GM21423 (cell line): Measurements from ENCODE around the gene FLRT2.

Experiments
- ATAC-seq: cut with Tn5 transposase; IDR thresholded peaks from one replicate; pipeline ENCODE4 v1.9.1; 2021; ENCODE audit warnings: mild to moderate bottlenecking, moderate library complexity; ENCODE audit not compliant: unreplicated experiment

Gene FLRT2

DNA sequence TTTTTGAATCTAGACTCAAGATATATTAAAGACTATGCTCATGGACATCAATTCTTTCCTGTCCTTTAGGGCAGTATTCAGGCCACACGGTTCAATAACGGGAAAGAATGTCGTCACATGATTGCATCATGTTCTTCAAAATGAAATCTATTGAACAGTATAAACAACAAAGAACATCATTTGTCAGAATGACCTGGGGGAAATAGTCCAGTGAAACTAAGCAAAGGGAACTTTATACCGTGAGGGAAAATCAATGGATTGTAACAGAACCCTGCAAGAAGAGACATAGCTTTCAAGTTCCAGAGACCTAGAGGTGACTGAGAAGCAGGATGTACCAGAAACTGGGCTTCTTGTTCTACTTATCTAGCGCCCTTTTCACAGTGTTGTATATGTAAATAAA, 32.7 kb downstream of the FLRT2 start:
- no peak for ATAC-seq

DNA sequence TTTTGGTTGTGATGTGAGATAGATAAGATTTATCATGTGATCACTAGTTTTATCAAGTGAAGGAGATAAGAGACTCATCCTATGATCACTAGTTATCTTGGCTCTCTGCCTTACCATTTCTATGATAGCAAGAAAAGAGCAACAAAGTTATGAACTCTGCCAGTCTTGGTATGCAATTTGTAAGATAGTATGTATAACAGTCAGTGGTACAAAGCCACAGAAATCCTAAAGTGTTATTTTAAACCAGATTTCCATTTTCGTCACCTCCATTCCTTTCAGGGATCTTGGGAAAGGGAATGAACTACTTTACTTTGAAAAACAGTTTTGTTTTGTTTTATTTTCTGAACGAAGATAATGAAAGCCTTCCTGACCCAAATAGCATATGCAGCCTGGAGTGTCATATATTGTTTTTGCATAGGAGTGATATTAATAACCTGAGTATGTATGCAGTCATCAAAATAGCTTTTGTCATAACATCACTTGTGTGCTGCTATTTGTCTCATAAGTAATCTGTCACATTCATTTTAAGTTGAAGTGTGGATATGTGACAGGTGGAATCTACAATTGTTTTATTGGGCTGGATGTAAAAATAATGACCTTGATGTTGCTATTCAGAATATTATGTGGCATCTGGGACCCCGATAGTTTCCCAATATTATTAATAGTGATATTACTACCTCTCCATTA, 35.0 kb downstream of the FLRT2 start:
- ATAC-seq: no peak

DNA sequence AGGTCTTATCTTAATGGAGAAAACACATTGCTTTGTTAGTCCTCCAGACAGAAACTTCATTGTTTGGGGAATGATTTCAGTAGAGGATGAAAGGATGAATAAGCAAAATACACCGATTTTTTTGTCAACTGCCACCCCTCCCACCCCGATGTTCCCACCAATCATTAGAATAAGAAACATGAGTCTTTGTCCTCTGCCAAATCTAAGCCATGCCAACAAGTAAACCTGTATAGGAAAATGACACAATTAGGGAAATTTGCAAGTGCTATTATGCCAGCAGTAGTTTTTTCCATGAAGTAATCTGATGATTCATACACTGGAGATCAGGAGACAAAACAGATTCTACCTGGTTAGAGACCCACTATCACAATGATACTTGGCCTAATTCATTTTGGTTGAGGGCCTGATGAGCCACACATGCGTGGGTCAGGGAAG, 35.9 kb downstream of the FLRT2 start:
- no peak for ATAC-seq

DNA sequence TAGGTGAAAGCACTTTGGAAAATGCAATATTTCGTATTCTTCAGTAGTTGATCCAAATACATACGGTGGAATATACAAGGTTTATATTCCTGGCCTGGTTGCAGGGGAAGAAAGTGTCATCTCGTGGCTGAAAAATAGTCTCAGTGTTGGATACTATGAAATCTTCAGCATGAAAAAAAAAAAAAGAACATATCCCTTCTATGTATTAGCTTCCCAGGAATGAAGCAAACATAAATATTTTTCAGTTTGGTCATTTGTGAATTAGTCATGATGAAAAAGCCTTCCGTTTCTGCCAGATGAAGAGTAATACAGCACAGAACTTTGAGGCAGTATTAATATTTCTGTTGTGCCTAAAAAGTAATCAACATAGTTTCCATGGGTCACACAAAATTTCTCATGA, 36.7 kb downstream of the FLRT2 start:
- no peak for ATAC-seq

DNA sequence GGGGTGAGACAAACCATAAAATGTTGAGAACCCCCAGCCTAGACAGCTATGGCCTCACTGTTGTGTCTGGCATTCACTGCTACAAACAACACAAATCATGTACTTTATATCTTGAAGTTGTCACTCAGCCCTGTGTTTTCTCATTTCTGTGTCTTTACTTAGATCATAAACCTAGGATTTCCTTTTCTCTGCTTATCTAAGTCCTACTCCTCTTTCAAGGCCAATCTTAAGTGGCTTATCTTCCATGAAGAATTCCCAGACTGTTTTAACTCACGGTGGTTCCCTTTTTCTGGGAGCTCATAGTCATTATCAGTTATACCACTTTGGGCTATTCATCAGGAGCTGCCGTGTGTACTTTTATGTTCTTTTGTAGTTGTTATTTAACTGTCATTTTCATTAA, 42.1 kb downstream of the FLRT2 start:
- no peak for ATAC-seq

DNA sequence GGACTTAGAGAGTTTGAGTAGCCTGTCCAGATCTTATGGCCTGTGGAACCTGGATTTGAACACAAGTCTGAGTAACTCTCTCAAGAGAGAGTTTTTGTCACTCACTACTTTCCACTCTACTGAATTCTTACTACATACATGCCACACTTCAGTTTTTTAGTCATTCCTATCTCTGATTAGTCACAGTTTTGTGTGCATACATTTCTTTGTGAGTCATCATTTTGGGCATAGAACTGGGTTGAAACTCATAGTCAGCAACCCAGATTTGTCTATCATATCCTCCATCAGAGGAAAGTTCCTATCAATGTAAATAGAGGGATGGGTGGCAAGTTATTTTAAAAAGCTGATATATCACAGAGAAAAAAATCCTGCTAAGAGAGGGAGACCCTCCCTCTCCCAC, 42.9 kb downstream of the FLRT2 start:
- no peak for ATAC-seq

DNA sequence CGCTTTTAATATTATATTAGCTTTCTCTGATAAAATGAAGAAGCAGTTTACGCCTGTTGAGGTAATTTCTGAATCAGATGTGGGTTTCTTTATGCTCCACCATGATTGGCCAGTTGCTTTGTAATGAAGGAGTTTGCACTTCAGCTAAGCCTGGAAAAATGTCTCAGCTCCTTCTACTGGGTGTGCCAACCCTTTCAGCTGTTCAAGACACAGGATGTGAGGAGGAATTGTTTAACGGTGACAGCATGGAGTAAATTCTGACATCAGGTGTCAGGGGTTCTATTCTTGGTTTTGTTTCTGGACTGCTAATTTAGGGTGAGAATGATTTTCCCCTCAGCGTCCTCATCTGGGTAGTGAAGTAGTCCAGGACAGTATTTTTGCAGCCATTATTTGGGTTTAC, 43.5 kb downstream of the FLRT2 start:
- no peak for ATAC-seq

DNA sequence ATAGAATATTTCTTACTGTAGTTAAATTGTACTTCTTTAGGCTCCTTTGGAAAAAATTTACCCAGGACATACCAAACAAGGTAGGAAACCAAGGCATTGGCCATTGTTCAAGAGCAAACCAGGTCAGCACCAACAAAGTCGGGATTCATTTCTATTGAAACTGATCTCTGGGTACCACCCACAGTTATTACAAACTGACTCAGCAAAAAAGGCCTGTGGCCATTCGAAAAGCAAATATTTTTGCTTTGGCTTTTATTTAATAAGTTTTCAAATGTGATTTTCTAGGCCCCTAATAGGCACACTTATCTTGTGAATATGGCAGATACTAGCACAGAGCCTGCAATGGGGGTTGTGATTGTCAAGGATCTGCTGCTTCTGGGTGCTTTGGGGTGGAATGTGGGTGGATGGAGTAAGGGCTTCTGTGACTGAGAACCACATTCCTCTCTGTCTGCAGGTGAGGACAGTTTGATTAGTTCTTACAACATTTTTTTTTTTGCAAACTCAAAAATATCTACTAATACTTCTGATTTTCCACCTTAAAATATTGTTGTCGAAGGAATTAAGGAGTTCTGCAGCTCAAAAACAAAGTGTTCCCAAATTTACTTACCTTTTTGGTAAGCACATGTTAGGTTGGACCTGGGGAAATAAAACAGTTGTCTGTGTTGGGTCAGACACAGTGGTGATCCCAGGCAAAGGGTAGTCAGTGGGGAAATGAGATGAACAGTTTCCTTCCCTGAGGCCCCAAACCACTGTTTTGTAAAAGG, 45.1 kb downstream of the FLRT2 start:
- no peak for ATAC-seq

DNA sequence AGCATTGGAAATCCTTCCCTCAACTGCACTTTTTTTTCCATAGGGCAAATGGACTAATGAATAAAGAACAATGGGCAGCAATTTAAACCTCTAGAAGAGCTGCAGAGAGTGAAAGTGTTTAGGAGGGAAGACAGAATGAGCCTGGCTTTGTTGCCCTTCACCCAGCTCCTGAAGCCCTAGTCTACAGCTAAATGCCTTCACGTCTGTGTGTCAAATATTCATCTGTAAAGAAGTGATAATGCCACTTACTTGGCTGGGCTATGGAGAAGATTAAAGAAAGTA, 45.6 kb downstream of the FLRT2 start:
- ATAC-seq: no peak

DNA sequence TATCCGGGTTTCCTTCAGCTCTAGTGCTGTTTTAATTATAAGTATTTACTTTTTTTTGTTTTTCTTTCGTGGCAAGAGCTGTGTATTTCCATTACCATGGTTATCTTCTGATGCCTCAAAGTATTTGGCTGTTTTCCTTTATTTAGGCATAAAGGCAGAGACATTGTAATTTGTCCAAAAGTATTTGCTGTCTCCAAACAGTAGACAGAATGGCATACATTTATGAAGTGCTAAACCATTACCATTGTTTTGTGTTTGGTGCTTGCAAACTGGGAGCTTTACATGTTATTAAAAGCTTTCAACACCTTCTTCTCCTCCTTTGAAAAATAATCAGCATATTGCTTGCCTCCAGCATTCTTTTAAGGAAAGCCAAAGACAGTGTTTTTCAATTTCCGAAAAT, 46.3 kb downstream of the FLRT2 start:
- no peak for ATAC-seq

DNA sequence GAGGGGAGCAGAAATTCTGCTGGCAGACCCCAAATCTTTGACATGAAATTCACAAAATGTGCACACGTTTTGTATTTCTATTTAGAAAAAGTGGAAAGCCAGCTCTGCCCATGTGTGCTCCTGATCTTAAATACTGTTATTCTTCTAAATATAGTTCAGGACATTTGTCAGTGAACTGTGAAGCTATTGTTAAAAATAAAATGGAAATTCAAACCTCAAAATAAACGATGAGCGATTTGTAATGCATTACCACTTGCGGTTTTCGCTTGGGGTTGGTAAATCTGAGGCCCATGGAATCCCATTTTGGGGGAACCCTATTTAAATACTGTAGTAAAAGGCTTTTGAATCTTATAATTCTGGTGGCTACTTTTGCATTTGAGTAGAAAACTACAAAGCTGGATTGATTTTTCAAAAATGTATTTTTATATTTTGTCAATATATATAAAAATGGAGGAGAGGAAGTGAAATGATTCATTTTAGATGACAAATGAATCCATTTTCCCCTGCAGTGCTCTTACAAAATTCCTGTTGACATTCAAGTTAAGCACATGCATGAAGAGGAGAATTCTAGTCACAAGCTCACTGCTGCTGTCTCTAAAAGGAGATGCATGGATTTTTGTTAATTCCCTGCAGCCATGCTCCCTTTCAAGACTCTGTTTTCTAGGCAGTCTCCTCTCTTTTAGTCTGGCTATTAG, 47.1 kb downstream of the FLRT2 start:
- no peak for ATAC-seq

DNA sequence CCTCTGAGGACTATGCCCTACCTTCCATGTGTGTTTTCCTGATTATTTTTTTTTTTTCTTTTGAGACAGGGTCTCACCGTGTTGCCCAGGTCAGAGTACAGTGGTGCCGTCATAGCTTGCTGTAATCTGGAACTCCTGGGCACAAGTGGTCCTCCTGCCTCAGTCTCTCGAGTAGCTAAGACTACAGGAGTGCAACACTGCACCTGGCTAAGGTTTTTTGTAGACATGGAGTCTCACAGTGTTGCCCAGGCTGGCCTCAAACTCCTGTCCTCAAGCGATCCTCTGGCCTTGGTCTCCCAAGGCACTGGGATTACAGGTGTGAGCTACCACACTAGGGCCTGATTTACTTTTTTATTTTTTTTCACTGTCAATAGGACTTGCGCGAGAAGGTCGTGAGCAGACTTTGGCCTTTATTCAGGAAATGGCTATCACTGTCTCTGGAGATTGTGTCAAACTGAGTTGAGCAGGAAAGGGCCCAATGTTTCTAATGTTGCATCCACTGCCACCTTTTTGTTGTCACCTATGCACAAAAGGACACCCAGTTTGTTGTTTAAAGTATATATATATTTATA, 47.7 kb downstream of the FLRT2 start:
- no peak for ATAC-seq

DNA sequence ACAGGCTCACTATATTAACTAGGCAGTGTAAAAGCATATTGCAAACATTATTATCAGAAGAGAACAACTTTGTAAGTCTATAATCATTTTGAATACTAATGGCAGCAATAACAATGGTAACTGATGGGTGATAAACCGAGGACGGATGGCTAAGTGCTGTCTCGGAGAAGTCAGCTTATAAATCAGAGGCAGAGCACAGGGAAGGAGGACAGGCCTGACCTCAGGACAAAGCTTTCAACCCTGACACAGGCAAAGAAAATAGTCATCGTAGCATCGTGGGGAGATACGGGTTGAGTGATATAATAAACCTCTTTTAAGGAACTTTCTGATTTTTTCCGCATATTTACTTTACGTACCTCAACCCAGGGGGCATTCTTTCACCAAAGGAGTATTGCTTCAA, 48.4 kb downstream of the FLRT2 start:
- no peak for ATAC-seq

DNA sequence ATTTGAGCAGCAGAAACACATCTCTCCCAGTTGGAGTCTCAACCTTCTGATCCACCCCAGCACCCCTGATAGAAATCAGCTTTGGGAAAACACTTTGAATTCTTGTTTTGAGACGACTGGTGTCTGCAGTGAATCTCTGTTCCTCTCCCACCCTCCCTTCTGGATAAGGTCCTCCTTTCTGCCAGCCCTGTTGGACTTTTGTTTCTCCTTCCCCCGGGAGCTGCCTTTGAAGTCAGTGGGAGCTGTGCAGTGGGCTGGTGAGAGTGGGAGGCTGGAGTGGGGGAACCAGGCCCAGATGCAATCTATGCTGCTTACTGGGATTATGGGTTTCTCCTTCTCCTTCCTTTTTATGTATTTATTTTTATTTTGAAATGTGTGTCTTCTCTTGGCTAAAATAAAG, 49.0 kb downstream of the FLRT2 start:
- ATAC-seq: no peak

DNA sequence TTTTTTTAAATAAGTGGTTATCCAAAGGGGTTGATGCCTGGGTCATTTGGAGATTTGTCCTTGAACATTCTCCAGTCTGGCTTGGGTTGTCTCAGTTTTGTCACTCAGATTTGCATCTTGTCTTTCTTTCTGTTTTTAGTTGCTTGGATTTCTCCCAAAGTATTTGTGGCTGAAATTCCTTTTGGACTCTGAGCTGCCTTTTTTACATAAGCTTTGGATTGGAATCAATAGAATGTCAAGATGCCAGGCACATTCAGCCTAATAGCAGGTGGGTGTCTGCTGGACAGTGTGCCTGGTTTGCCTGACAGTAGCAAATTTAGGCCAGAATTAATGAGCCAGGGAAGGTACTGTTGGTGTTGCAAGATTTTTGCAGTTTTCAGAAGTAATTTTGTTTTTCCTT, 50.0 kb downstream of the FLRT2 start:
- no peak for ATAC-seq

DNA sequence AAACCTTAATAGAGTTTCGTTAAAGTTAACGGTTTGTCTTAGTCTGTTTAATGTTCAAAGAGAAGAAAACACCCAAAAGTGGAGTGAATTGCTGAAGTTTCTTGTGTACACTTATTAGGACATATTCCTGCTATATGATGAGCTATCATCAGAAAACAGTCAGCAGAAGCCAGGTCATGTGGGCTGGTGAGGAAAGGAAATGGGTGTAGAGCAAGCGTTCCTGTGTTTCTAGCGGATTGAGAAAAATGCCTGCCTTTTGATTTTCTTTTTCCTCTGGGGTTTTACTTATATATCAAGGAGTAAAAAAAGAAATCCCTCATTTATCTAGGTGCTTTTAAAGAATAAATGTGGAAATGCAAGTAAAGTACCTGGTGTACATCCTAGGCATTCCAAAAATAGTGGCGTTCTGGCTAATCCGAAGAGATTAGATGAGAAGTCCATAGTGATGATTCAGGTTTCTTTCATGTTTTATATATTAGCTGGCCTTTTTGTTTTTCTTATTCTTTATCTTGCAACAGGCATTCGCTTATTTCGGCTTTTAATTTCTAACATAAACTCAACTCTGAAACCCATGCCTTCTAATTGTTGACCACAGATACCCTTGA, 50.7 kb downstream of the FLRT2 start:
- no peak for ATAC-seq

DNA sequence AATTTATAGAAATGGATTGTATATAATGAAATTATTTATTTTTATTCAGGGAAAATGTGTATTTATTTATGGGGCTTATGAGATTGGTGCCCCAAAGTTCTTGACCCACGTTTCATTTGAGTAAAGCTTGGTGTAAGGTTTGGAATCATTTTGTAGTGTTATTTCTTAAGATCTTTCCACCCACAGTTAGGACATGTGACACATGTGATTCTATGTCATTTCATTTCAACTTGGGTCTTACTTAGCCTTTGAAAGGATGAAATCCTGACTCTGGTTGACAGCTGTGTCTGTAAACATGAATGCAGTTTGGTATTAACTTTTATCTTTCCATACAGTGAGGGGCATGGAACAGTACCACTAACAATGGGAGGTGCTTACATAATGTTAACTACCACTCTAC, 51.7 kb downstream of the FLRT2 start:
- no peak for ATAC-seq

DNA sequence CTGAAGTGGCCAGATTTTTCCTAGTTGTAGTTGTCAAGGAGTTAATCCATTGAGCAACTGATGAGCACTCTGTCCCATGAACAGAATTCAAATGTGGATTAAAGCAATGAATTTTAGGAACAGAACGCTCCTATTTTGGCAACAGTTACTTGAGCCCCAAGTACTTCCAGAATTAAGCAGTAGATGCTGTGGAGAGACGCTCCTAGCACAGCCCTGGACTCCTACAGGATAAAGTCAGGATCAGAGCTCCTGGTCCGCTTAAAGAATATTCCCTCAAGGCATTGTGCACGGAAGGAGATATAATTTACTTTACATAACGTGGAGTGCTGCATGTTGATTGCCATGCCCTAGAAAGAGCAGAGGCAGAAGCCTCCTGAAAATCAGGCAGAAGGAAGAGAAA, 53.4 kb downstream of the FLRT2 start:
- no peak for ATAC-seq

DNA sequence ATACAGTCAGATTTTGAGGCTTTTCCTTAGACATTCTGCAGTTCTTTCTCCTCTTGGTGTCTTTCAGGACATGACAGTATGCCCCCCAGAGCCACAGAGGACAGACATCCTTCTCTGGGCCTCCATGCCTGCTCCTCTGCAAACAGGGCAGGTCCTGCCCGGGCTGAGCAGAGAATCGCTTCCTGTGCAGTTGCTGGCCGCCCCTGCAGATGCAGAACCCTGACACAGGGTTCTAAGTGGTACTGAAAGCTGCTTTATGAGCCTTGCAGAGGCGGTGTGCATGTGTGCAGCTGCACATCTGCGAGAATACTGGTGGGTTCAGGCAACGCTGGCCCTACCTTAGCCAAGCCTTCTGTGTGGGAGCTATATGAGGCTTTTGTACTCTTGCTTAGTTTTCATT, 54.5 kb downstream of the FLRT2 start:
- ATAC-seq: no peak

DNA sequence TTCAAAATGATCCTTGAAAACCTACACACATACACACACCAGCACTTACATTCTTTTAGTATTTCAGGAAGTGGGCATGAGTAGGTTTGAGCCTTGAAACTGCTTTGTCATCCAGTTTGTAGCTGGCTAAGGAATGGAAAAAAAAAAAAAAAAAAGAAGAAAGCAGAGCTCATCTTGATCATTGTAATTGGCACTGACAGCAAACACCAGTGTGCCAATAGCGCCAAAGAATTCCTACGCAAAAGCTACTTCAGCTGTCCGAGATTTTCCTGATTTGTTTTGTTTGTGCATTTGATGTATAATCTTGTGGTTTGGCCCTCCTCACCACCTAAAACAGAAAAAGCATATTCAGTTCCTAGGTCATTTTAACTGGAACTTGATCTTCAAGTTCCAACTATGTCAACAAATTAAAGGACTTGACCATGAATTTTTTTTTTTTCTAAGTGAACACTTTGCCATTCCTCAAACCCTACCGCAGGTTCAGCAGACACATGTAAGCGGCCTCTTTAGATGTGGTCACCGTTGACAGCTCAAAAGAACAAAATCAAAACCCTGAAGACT, 57.3 kb downstream of the FLRT2 start:
- ATAC-seq: no peak

DNA sequence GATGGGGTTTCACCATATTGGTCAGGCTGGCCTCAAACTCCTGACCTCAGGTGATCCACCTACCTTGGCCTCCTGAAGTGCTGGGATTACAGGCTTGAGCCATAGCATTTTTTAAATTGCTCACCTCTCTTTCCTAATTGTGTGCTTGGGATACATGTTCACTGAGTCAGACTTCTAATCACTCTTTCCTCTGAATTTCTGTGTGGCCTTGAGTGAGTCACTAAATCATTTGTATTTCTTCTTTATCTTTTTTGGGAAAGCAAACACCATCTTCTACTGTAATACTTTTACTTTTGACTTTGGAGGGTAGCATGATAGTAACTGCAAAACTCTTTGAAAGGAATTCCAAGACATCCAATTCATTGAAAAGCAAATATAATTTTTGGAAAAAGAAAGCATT, 60.8 kb downstream of the FLRT2 start:
- no peak for ATAC-seq
